Muscle of back (tissue), 13 donors: ENCODE data around the gene AP1S3. TPM values are rescaled to one million over a fixed set of nuclear protein-coding genes. Genes with fewer than 3 reads are reported as not detected.
"Not testable (repeated sequence)": the region's sequence is repeated elsewhere in the genome, so short reads cannot be mapped to it uniquely, and the experiment has no call there.

Source experiments
- DNase-seq, 3 donors: peaks; one replicate each; pipeline versions ENCODE4 v3.0.0 to v3.0.0-alpha.2; 2013
- long read RNA-seq, 9 donors: transcript quantifications; one replicate each; lab custom pipeline, GENCODE V29; 2026
- polyA plus RNA-seq, 10 donors: library from polyadenylated mRNA; unstranded; fragments of 120-200 nt; gene quantifications; one replicate each; pipeline ENCODE4 v1.2.1, GENCODE V29; 2013; ENCODE audit not compliant: insufficient read length in 10 of 10

The AP1S3 gene
- 1 to 10 TPM in 1 of 10 donors, under 1 TPM in 9; 0.35 to 1.3 (median 0.81) TPM for polyA plus RNA-seq
- long read RNA-seq, donor 1, result 0 reads
- long read RNA-seq, donor 2, result 0 reads
- long read RNA-seq, donor 3, result 0 reads
- long read RNA-seq, donor 4, result 0 reads
- long read RNA-seq, donor 5, result 0 reads
- long read RNA-seq, donor 6, result 0 reads
- long read RNA-seq, donor 7, result 0 reads
- long read RNA-seq, donor 8, result 0 reads
- long read RNA-seq, donor 9, result 0 reads

- peak in 2 of 3 donors; percentile 38 to 71 for DNase-seq
These were observed at the start of gene AP1S3 for GRCh38 chr2:223837287-223838061. AP1S3 (minus strand) TSS chr2:223837582; CDS start chr2:223837450, 132 bp downstream.

- no peak for DNase-seq
These were observed 49.7 kb upstream of the AP1S3 start for GRCh38 chr2:223887127-223887526.

- no peak for DNase-seq
These were observed 49.3 kb upstream of the AP1S3 start for GRCh38 chr2:223886726-223887125.

GRCh38 chr2:223884399-223884798, 47.0 kb upstream of the AP1S3 start:
- peak in 1 of 3 donors; percentile 13 for DNase-seq

GRCh38 chr2:223882715-223883114, 45.3 kb upstream of the AP1S3 start:
- DNase-seq, result no peak

- no peak for DNase-seq
These were observed 43.4 kb upstream of the AP1S3 start for GRCh38 chr2:223880796-223881195.

GRCh38 chr2:223877721-223878410, 40.5 kb upstream of the AP1S3 start:
- no peak for DNase-seq

GRCh38 chr2:223873672-223874071, 36.3 kb upstream of the AP1S3 start:
- DNase-seq, result no peak

- DNase-seq, result not testable (repeated sequence)
These were observed 35.4 kb upstream of the AP1S3 start for GRCh38 chr2:223872772-223873171.

- DNase-seq, result not testable (repeated sequence)
These were observed 34.3 kb upstream of the AP1S3 start for GRCh38 chr2:223871661-223872060.

- no peak for DNase-seq
These were observed 33.6 kb upstream of the AP1S3 start for GRCh38 chr2:223870840-223871611.

- DNase-seq, result peak; percentile 10 to 32 (median 16)
These were observed 30.6 kb upstream of the AP1S3 start for GRCh38 chr2:223868005-223868404.

- DNase-seq, result no peak
These were observed 28.6 kb upstream of the AP1S3 start for GRCh38 chr2:223865907-223866508.

- DNase-seq, result no peak
These were observed 27.7 kb upstream of the AP1S3 start for GRCh38 chr2:223865124-223865523.

- DNase-seq, result no peak
These were observed 26.1 kb upstream of the AP1S3 start for GRCh38 chr2:223863491-223863890.

GRCh38 chr2:223860809-223861738, 23.7 kb upstream of the AP1S3 start:
- no peak for DNase-seq

- DNase-seq, result no peak
These were observed 21.7 kb upstream of the AP1S3 start for GRCh38 chr2:223859070-223859469.

GRCh38 chr2:223856584-223856983, 19.2 kb upstream of the AP1S3 start:
- no peak for DNase-seq

- DNase-seq, result no peak
These were observed 18.6 kb upstream of the AP1S3 start for GRCh38 chr2:223856021-223856420.

- no peak for DNase-seq
These were observed 18.0 kb upstream of the AP1S3 start for GRCh38 chr2:223855426-223855825.
